Nephron (organoid): ENCODE results near the gene MT1HL1.
"Not testable (repeated sequence)": the region's sequence is repeated elsewhere in the genome, so short reads cannot be mapped to it uniquely, and the experiment has no call there.

Experiments used
- H3K27ac Mint-ChIP-seq, 3 experiments: 2 replicates each; pipeline ENCODE4 v1.8.0; 2020; ENCODE audit warnings: mixed read lengths in 3 of 3, mild to moderate bottlenecking in 2 of 3, moderate library complexity in 1 of 3
- H3K27me3 Mint-ChIP-seq: 2 replicates; pipeline ENCODE4 v1.8.0; 2021; ENCODE audit warnings: low read depth, mild to moderate bottlenecking, moderate library complexity, mixed read lengths
- H3K36me3 Mint-ChIP-seq: 2 replicates; pipeline ENCODE4 v1.8.0; 2020; ENCODE audit warnings: low read depth, mixed read lengths
- H3K4me1 Mint-ChIP-seq: 2 replicates; pipeline ENCODE4 v1.8.0; 2020; ENCODE audit warnings: mixed read lengths
- H3K4me3 Mint-ChIP-seq, 3 experiments: 2 replicates each; pipeline ENCODE4 v1.8.0; 2020; ENCODE audit warnings: mild to moderate bottlenecking in 3 of 3, mixed read lengths in 3 of 3, moderate library complexity in 2 of 3
- H3K9me3 Mint-ChIP-seq: 2 replicates; pipeline ENCODE4 v1.8.0; 2020; ENCODE audit warnings: mixed read lengths
- TF ChIP-seq, protein P1 (sequence below), 3 experiments: fragments of 200-600 bp; sonication (generic); IDR thresholded peaks; one replicate each; pipeline ENCODE4 v1.5.0; 2021; ENCODE audit warnings: antibody characterized with exemption in 3 of 3; ENCODE audit not compliant: unreplicated experiment in 3 of 3

The MT1HL1 gene

DNA sequence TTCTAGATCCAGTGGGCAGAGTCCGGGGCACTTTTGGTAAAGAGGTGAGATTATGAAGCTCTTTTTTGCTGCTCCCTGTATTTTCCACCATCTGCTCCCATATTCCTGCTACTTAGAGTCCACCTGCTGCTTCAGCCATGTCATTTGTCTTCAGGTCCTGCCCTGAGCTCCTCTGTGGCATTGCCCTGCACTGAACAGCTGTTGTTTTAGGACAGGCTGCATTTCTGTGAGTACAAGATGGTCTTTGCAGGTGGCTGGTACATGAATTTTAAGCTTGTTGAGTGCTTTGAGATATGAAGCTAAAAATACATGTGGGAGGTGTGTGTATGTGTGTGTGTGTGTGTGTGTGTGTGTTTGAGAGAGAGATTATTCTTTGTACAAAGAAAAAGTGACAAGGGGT, 21.9 kb downstream of the MT1HL1 start:
- Mint-ChIP-seq H3K27me3 (peaks cover 14% of the 10 kb centered on the region), H3K27ac (no peak overlapping the region), H3K4me3 (no peak overlapping the region), H3K36me3 (no peaks in the 10 kb centered on the region), H3K9me3 (peaks cover 5% of the 10 kb centered on the region), H3K4me1 (peaks cover 12% of the 10 kb centered on the region)
- TF ChIP-seq, protein P1, sequence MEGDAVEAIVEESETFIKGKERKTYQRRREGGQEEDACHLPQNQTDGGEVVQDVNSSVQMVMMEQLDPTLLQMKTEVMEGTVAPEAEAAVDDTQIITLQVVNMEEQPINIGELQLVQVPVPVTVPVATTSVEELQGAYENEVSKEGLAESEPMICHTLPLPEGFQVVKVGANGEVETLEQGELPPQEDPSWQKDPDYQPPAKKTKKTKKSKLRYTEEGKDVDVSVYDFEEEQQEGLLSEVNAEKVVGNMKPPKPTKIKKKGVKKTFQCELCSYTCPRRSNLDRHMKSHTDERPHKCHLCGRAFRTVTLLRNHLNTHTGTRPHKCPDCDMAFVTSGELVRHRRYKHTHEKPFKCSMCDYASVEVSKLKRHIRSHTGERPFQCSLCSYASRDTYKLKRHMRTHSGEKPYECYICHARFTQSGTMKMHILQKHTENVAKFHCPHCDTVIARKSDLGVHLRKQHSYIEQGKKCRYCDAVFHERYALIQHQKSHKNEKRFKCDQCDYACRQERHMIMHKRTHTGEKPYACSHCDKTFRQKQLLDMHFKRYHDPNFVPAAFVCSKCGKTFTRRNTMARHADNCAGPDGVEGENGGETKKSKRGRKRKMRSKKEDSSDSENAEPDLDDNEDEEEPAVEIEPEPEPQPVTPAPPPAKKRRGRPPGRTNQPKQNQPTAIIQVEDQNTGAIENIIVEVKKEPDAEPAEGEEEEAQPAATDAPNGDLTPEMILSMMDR (IDR thresholded peaks at IDR 0.05; ENCODE audit: unreplicated experiment in 3 of 3), result no peak

DNA sequence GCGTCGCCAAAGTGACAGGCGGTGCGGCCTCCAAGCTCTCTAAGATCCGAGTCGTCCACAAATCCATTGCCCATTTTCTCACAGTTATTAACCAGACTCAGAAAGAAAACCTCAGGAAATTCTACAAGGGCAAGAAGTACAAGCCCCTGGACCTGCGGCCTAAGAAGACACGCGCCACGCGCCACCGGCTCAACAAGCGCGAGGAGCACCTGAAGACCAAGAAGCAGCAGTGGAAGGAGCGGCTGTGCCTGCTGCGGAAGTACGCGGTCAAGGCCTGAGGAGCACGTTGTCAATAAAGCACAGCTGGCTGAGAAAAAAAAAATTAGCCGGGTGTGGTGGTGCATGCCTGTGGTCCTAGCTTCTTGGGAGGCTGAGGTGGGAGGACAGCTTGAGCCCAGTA, 22.8 kb downstream of the MT1HL1 start:
- not testable (repeated sequence) for H3K27ac Mint-ChIP-seq, H3K4me3 Mint-ChIP-seq, H3K36me3 Mint-ChIP-seq, H3K9me3 Mint-ChIP-seq
- Mint-ChIP-seq H3K27me3 (peaks cover 14% of the 10 kb centered on the region), H3K4me1 (peaks cover 12% of the 10 kb centered on the region)

DNA sequence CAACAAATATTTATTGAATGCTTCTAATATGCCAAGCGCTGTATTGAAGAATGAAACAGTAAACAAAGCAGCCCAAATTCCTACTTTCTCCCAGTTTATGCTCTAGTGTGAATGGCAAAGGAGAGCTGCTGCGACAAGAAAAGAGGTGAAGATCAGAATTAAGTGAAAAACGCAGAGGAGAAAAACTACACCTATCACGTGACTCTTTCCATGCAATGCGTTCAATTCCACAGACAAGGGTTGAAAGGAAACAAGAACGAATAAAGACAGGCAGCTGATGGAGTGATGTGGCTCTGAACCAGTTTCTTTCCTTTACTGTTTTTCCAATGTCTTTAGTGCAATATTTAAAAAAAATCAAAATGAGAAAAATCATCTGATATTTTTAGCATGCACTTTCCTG, 23.6 kb downstream of the MT1HL1 start:
- Mint-ChIP-seq H3K36me3 (no peaks in the 10 kb centered on the region), H3K4me3 (no peak overlapping the region), H3K27me3 (peaks cover 8% of the 10 kb centered on the region), H3K9me3 (peaks cover 2% of the 10 kb centered on the region), H3K4me1 (peaks cover 12% of the 10 kb centered on the region), H3K27ac (no peak overlapping the region)
- TF ChIP-seq, protein P1 (IDR thresholded peaks at IDR 0.05; ENCODE audit: unreplicated experiment in 3 of 3), result no peak

DNA sequence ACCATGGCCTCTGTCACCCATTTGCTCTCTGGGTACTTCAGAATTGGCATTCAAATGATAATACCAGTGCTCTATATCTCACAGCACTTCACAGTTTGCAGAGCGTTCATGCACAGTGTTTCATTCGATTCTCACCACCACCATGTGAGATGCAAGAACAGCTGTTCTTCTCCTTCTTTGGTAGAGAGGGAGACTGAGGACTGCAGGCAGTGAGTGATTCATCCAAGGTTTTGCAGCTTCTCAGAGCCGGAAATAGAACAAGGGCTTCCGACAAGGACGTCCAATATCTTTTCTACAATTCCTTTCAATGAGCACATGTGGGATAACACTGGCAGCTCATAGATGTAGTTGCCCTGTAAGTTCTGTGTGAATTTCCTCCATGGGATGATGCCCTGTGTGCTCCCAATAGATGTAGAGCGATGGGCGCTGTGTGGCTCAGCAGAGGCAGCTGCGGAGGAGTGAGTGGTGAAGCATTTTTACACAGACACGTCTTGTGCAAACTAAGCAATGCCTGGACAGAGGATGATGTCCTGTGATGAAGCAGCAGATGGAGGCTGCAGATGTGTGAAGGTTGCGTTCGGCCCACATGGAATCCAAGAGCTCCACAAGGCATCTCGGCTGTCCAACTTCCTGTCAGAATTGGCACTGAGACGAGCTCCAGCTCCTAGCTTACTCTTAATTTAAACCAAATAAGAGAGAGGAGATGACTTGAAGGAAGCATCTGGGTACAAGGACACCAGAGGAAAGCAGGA, 24.9 kb downstream of the MT1HL1 start:
- H3K4me1 Mint-ChIP-seq, result peaks cover 12% of the 10 kb centered on the region
- H3K36me3 Mint-ChIP-seq, result no peaks in the 10 kb centered on the region
- peaks cover 8% of the 10 kb centered on the region for H3K27me3 Mint-ChIP-seq
- H3K9me3 Mint-ChIP-seq, result peaks cover 2% of the 10 kb centered on the region
- H3K27ac Mint-ChIP-seq, result no peak overlapping the region
- TF ChIP-seq, protein P1 (IDR thresholded peaks at IDR 0.05; ENCODE audit: unreplicated experiment in 3 of 3), result no peak
- no peak overlapping the region for H3K4me3 Mint-ChIP-seq

DNA sequence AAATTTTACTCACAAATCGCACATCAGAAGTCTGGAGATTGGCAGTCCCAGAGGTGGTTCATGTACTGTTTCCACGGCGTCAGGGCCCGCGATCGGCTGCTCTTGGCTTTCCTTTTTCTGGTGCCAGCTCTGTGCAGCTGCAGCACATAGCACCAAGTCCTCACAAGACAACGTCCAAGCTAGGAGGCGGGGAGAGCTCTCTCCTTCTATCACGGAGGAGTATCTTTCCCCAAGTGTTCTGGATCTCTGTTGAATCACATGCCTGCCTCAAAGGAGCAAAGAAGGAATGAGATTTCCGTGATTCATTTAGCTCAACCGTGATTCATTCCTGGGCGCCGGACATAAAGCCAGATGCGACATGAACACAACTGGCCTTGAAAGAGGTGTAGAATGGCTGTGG, 25.5 kb downstream of the MT1HL1 start:
- Mint-ChIP-seq H3K4me3 (no peak overlapping the region), H3K27me3 (peaks cover 8% of the 10 kb centered on the region), H3K36me3 (no peaks in the 10 kb centered on the region), H3K4me1 (peaks cover 12% of the 10 kb centered on the region), H3K27ac (no peak overlapping the region), H3K9me3 (peaks cover 2% of the 10 kb centered on the region)
- TF ChIP-seq, protein P1 (IDR thresholded peaks at IDR 0.05; ENCODE audit: unreplicated experiment in 3 of 3), result no peak

DNA sequence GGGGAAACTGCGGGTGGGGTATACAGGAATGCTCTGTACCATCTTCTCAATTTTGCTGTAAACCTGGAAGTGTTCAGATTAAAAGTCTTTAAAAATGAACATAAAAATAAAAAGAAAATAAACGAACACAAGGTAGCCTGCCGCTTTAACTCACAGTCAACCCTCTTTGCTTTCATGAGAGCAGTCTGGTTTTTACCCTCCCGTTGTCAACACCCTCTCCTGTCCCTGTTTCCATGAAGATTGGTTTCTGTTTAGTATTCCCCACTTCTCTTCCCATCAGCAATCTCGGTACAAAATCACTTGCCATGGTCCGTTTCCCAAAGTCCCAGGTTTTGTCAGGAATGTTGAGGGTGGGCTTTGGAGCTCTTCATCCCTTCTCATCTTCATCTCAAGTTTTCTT, 28.8 kb downstream of the MT1HL1 start:
- no peak overlapping the region for H3K4me3 Mint-ChIP-seq
- TF ChIP-seq, protein P1 (IDR thresholded peaks at IDR 0.05; ENCODE audit: unreplicated experiment in 3 of 3), result no peak
- H3K9me3 Mint-ChIP-seq, result no peaks in the 10 kb centered on the region
- H3K36me3 Mint-ChIP-seq, result no peaks in the 10 kb centered on the region
- H3K27ac Mint-ChIP-seq, result no peak overlapping the region
- H3K27me3 Mint-ChIP-seq, result no peaks in the 10 kb centered on the region
- H3K4me1 Mint-ChIP-seq, result no peaks in the 10 kb centered on the region

DNA sequence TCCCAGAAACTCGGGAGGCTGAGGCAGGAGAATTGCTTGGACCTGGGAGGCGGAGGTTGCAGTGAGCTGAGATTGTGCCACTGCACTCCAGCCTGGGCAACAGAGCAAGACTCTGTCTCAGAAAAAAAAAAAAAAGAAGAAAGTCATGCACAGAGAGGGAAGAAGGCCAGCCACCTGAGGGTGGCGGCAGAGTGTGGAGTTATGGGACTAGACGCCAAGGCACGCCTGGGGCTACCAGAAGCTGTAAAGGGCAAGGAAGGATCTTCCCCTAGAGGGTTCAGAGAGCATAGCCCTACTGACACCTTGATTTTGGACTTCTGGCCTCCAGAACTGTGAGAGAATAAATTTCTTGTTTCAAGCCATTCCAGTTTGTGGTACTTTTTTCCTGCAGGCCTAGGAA, 30.2 kb downstream of the MT1HL1 start:
- H3K27me3 Mint-ChIP-seq, H3K9me3 Mint-ChIP-seq, H3K4me3 Mint-ChIP-seq, H3K27ac Mint-ChIP-seq, H3K36me3 Mint-ChIP-seq, H3K4me1 Mint-ChIP-seq: not testable (repeated sequence)
